AG09319 (cell line): ENCODE data around the gene CCDC177.

Experiments
- DNase-seq: peaks from one replicate; pipeline ENCODE4 v3.0.0-alpha.2; 2010; ENCODE audit warnings: low read depth; ENCODE audit errors: extremely low read depth
- TF ChIP-seq, protein P1 (sequence below): IDR thresholded peaks from 2 replicates; pipeline ENCODE4 v1.5.1; 2011; ENCODE audit warnings: low read depth, mild to moderate bottlenecking, inconsistent platforms, low read length, moderate library complexity

The CCDC177 gene

DNA sequence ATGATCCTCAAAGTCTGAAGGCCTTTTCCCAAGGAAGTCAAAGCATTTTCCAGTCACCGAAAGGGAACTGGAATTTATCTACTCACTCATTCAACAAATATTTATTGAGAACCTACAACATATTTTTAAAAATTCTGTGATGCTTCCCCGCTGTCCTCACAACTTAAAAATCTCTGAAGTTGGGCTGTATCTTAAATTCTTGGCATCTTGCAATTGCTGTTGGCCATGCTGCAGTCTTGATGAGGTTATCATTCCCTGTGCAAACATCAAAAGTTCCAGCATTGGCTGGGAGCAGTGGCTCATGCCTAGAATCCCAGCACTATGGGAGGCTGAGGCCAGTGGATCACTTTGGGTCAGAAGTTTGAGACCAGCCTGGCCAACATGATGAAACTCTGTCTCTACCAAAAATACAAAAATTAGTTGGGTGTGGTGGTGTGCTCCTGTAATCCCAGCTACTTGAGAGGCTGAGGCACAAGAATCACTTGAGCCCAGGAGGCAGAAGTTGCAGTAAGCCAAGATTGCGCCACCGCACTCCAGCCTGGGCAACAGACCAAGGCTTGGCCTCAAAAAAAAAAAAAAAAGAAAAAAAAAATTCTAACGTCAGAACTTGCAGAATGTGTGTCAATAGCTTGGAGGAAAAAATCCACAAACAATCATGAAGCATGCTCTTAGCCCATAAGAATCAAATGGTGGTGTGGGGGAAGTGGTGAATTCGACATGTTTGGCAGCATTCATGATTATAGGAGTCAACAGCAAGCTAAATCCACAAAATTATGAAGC is 34.9 kb downstream of the CCDC177 start:
- TF ChIP-seq, protein P1, sequence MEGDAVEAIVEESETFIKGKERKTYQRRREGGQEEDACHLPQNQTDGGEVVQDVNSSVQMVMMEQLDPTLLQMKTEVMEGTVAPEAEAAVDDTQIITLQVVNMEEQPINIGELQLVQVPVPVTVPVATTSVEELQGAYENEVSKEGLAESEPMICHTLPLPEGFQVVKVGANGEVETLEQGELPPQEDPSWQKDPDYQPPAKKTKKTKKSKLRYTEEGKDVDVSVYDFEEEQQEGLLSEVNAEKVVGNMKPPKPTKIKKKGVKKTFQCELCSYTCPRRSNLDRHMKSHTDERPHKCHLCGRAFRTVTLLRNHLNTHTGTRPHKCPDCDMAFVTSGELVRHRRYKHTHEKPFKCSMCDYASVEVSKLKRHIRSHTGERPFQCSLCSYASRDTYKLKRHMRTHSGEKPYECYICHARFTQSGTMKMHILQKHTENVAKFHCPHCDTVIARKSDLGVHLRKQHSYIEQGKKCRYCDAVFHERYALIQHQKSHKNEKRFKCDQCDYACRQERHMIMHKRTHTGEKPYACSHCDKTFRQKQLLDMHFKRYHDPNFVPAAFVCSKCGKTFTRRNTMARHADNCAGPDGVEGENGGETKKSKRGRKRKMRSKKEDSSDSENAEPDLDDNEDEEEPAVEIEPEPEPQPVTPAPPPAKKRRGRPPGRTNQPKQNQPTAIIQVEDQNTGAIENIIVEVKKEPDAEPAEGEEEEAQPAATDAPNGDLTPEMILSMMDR: no peak
- DNase-seq: peak; percentile 47

DNA sequence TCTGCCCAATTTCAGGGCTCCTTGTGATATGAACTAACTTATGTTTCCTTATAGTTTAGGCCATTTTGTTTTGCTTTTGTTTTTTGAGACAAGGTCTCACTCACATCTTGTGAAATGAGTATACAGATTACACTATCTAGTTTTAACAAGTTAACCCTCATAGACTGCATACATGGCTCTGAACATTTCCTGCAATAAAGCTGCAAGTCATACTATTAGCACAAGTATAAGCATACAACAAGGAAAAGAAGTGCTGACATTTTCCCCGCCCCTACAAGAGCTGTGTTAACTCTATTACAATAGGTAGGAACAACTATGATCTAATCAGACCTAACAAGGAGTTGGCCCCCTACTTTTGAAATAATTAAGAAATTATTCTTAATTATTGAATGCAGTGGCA is 35.9 kb downstream of the CCDC177 start:
- TF ChIP-seq, protein P1: no peak
- DNase-seq: no peak

DNA sequence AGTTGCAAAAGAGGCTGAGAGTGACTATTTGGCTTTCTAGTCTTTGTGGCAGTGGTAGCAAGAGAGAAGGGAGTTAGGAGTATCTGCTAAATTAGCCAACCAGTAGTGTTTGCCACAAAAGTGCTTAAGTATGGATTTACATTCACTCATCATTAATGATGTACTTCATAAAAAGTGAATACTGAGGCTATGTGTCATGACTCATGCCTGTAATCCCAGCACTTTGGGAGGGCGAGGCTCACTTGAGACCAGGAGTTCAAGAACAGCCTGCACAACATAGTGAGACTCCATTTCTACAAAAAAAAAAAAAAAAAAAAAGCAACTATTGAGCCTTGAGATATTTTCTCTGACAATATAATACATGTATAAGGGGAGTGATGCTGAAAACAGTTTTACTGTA is 36.8 kb downstream of the CCDC177 start:
- DNase-seq: no peak
- TF ChIP-seq, protein P1: no peak

DNA sequence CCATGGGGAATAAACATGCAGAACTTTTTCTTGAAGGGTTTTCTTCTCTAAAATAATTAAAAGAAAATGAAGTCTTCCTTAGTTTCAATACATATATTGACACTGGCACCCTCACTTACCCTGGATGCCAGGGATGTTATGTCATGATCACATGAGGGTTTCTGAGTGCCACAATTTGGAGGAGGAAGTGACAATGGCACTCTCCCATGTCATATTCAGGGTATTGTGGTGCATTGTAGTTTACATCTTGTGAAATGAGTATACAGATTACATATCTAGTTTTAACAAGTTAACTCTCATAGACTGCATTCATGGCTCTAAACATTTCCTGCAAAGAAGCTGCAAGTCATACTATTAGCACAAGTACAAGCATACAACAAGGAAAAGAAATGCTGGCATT is 37.7 kb downstream of the CCDC177 start:
- TF ChIP-seq, protein P1: no peak

DNA sequence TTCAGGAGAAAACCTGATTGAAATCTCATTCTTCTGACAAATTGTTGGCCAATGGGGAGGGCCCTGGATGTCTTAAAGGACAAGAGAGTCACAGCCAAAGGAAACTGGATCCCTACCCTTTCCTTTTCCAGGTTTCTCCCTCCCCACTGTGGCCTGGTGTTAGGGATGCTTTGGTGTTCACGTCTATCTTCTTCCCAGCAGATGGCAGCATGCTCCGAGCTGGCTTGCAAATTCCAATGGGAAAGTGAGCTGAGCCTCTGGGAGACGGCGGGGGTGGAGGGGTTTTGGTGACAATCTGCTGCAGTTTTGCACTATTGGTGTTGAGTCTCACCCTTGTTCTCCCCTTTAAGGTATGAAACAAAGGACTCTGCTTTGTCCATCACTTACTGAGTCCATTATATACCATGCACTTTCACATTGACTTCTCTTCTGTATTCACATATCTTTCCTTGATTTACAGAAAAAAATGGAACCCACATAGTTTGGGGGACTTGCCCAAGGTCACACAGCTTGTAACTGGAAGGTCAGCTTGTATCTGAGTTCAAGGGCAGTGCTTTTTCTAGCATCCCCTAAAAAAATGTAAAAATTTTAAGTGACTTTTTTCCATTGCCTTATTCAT is 39.3 kb downstream of the CCDC177 start:
- DNase-seq: peak; percentile 12
- TF ChIP-seq, protein P1: peak; percentile 83

More for the DNA sequence above, 37.7 kb downstream of the CCDC177 start:
- DNase-seq: no peak

DNA sequence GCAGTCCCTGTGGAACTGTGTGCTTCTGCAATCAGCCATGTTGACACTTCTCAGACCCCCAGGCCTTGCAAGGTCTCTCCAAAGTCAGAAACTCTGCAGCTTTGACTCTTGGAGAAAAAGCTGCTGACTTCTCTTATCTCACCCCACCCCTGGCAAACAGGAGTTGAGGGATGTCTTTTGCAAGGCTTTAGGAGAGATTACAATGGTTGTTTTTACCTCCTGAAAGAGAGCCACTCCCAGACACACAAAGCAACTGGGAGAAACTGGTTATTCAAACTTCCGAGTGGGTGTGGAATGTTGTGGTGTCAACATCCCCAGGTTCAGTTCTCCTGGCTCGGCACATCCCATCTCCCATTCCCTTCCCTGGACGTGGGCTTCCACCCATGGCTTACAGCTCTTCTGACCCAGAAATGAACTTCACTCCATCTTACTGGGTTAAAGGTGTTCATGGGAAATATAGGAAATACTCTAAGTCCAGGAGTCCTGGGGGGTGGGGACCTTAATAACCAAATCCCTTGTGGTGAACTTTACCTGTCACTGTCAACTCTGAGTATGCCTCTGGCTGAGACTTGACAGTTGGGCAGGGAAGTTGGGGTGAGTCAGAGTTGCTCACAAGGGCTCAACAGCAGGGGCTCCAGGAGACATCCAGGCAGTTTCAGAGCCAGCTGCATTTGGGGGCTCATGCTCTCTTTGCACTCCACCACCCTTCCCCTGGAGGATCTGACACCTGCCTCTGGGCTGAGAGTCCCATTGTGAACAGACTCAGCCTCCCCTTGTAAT is 41.9 kb downstream of the CCDC177 start:
- TF ChIP-seq, protein P1: no peak
- DNase-seq: no peak

DNA sequence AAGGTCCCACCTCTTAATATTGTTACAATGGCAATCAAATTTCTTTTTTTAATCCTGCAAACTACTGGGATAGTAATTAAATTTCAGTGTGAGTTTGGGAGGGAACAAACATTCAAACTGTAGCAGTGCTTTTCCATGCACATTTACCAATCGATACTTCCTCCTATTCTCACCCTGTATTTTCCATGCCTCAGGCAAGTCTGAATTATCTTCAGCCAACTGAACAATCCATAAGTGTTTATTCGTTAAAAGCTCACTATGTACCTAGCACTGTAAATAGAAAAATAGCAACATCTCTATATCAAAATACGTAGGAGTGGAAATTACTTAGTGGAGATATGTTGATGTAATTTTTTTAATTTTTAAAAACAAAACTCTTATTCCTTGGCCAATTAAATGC is 43.5 kb downstream of the CCDC177 start:
- TF ChIP-seq, protein P1: no peak
- DNase-seq: no peak
